ENCODE measurements around the gene ADAMTS17. TPM values are rescaled to one million over a fixed set of nuclear protein-coding genes. Genes with fewer than 3 reads are reported as not detected.

Gene ADAMTS17
- total RNA-seq, 1 experiment from 2014 or later, result 3.2 TPM

- POLR2A ChIA-PET (ENCODE audit: unreplicated experiment), result no interaction called here
- no peaks in the 10 kb centered on the region for H4K20me1 ChIP-seq (ENCODE audit: insufficient read depth)
Observed at GRCh38 chr15:100353449-100353848, 11.7 kb upstream of the ADAMTS17 start.

GRCh38 chr15:100350434-100351226 lies 8.9 kb upstream of the ADAMTS17 start:
- H3K79me2 ChIP-seq (ENCODE audit: low read depth), result no peaks in the 10 kb centered on the region
- ChIA-PET CTCF (interaction anchor here (0.6 to 1.5 kb wide), 6 partner anchors 8 to 422 kb away, joined by 3 to 5 read pairs (median 4); partner anchors contain the start of gene ADAMTS17), POLR2A (ENCODE audit: unreplicated experiment) (interaction anchor here (0.6 kb wide), 1 partner anchor 513 kb away, joined by 6 read pairs; no protein-coding TSS in a partner anchor)
- peaks cover 12% of the 10 kb centered on the region; the same call in 1 of the 2 replicates for H3F3A ChIP-seq (ENCODE audit: insufficient read depth, low read depth)
- no peaks in the 10 kb centered on the region for H3K9me3 ChIP-seq (ENCODE audit: insufficient read depth, low read depth)
- no peaks in the 10 kb centered on the region for H3K36me3 ChIP-seq (ENCODE audit: low read depth)
- H3K4me1 ChIP-seq (replicated peaks; ENCODE audit: insufficient read depth), result 0 out of 2 replicates have a peak, but pooled peaks cover 12% of the 10 kb centered on the region
- peak overlapping the region; percentile 63; the same call in 1 of the 2 replicates for H3K4me3 ChIP-seq
- TF ChIP-seq EZH2 (IDR thresholded peaks at IDR 0.05; ENCODE audit: low read depth) (no peak), CTCF (conservative IDR thresholded peaks at IDR 0.05) (no peak)
- no peaks in the 10 kb centered on the region for H3K9me2 ChIP-seq (ENCODE audit: insufficient read depth)
- intact Hi-C loops (cut with micrococcal nuclease; ENCODE audit: unreplicated experiment), result loop anchor here (1.0 to 5.0 kb wide), 4 partner anchors 33 to 658 kb away; partner anchors contain the start of genes ASB7 and LINS1
- peak overlapping the region; percentile 84 for H3K4me2 ChIP-seq
- H3K27me3 ChIP-seq (ENCODE audit: insufficient read depth, low read depth), result peaks cover 7% of the 10 kb centered on the region; the same call in 1 of the 2 replicates
- no TSS peak for BruUV-seq (replicated peaks)
- peak overlapping the region; percentile 97; the same call in 1 of the 2 replicates for H2AFZ ChIP-seq
- DNase-seq, result peak; percentile 33 to 71
- no peaks in the 10 kb centered on the region for H4K20me1 ChIP-seq (ENCODE audit: insufficient read depth)
- H3K27ac ChIP-seq, result peak overlapping the region; percentile 51

More at GRCh38 chr15:100353449-100353848, 11.7 kb upstream of the ADAMTS17 start:
- 0 out of 2 replicates have a peak, but pooled peaks cover 12% of the 10 kb centered on the region for H3K4me1 ChIP-seq (replicated peaks; ENCODE audit: insufficient read depth)
- H3K27me3 ChIP-seq (ENCODE audit: insufficient read depth, low read depth), result peaks cover 13% of the 10 kb centered on the region; the same call in 1 of the 2 replicates
- no peak overlapping the region for H3K4me3 ChIP-seq
- no peak overlapping the region for H2AFZ ChIP-seq
- H3K27ac ChIP-seq, result no peak overlapping the region
- no peaks in the 10 kb centered on the region for H3K36me3 ChIP-seq (ENCODE audit: low read depth)
- H3K9me2 ChIP-seq (ENCODE audit: insufficient read depth), result no peaks in the 10 kb centered on the region
- CTCF ChIA-PET, result no interaction called here
- TF ChIP-seq CTCF (conservative IDR thresholded peaks at IDR 0.05) (no peak), EZH2 (IDR thresholded peaks at IDR 0.05; ENCODE audit: low read depth) (no peak)
- H3K4me2 ChIP-seq, result no peak overlapping the region
- no peak for DNase-seq
- H3K9me3 ChIP-seq (ENCODE audit: insufficient read depth, low read depth), result no peaks in the 10 kb centered on the region
- no peaks in the 10 kb centered on the region for H3K79me2 ChIP-seq (ENCODE audit: low read depth)
- intact Hi-C loops (cut with micrococcal nuclease; ENCODE audit: unreplicated experiment), result loop anchor here (5.0 kb wide), 1 partner anchor 219 kb away; no protein-coding TSS in a partner anchor
- no TSS peak for BruUV-seq (replicated peaks)
- H3F3A ChIP-seq (ENCODE audit: insufficient read depth, low read depth), result peaks cover 12% of the 10 kb centered on the region; the same call in 1 of the 2 replicates

- no peaks in the 10 kb centered on the region for H3K79me2 ChIP-seq (ENCODE audit: low read depth)
- H3K27me3 ChIP-seq (ENCODE audit: insufficient read depth, low read depth), result peaks cover 6% of the 10 kb centered on the region; the same call in 1 of the 2 replicates
- ChIA-PET POLR2A (ENCODE audit: unreplicated experiment) (no interaction called here), CTCF (interaction anchor here (0.6 to 1.7 kb wide), 8 partner anchors 8 to 424 kb away, joined by 3 to 15 read pairs (median 4); partner anchors contain the start of genes ADAMTS17, ASB7 and LINS1)
- H3K27ac ChIP-seq, result peak overlapping the region; percentile 51; the same call in 1 of the 2 replicates
- H3K9me3 ChIP-seq (ENCODE audit: insufficient read depth, low read depth), result no peaks in the 10 kb centered on the region
- H3K4me2 ChIP-seq, result peak overlapping the region; percentile 84
- peak overlapping the region; percentile 63; the same call in 1 of the 2 replicates for H3K4me3 ChIP-seq
- H4K20me1 ChIP-seq (ENCODE audit: insufficient read depth), result no peaks in the 10 kb centered on the region
- intact Hi-C loops (cut with micrococcal nuclease; ENCODE audit: unreplicated experiment), result loop anchor here (1.0 to 5.0 kb wide), 4 partner anchors 33 to 658 kb away; partner anchors contain the start of genes ASB7 and LINS1
- 0 out of 2 replicates have a peak, but pooled peaks cover 12% of the 10 kb centered on the region for H3K4me1 ChIP-seq (replicated peaks; ENCODE audit: insufficient read depth)
- H2AFZ ChIP-seq, result peak overlapping the region; percentile 97
- H3K9me2 ChIP-seq (ENCODE audit: insufficient read depth), result no peaks in the 10 kb centered on the region
- DNase-seq, result peak; percentile 65 to 95
- TSS peak; percentile 66 for BruUV-seq (replicated peaks)
- TF ChIP-seq EZH2 (IDR thresholded peaks at IDR 0.05; ENCODE audit: low read depth) (no peak), CTCF (conservative IDR thresholded peaks at IDR 0.05) (peak; percentile 76)
- H3K36me3 ChIP-seq (ENCODE audit: low read depth), result no peaks in the 10 kb centered on the region
- peaks cover 12% of the 10 kb centered on the region; the same call in 1 of the 2 replicates for H3F3A ChIP-seq (ENCODE audit: insufficient read depth, low read depth)
Observed at GRCh38 chr15:100349696-100350433, 8.1 kb upstream of the ADAMTS17 start.
